H9 (cell line): ENCODE data around the gene PRRC2B. TPM values are rescaled to one million over a fixed set of nuclear protein-coding genes. Genes with fewer than 3 reads are reported as not detected.
A peak's percentile ranks its signal among the peaks of the same experiment; 100 is the strongest.

Experiments used
- DNase-seq: peaks from one replicate; pipeline ENCODE4 v3.0.0-alpha.2; 2017
- H2AFZ ChIP-seq: one replicate; pipeline ENCODE4 v1.6.1; 2013; ENCODE audit warnings: mild to moderate bottlenecking, low read length, control low read depth, moderate library complexity
- H2AK5ac ChIP-seq: 2 replicates; pipeline ENCODE4 v1.6.1; 2013; ENCODE audit warnings: low read length, control low read depth, mixed read lengths; ENCODE audit not compliant: insufficient read length
- H2BK120ac ChIP-seq: one replicate; pipeline ENCODE4 v1.6.1; 2013; ENCODE audit warnings: low read depth, mild to moderate bottlenecking, low read length, control low read depth, inconsistent platforms; ENCODE audit not compliant: poor library complexity, severe bottlenecking
- H2BK12ac ChIP-seq: 2 replicates; pipeline ENCODE4 v1.6.1; 2013; ENCODE audit warnings: low read length, control low read depth, mixed read lengths, low read depth; ENCODE audit not compliant: insufficient read length
- H2BK15ac ChIP-seq: 2 replicates; pipeline ENCODE4 v1.6.1; 2013; ENCODE audit warnings: low read depth, low read length, control low read depth
- H2BK20ac ChIP-seq: one replicate; pipeline ENCODE4 v1.6.1; 2013; ENCODE audit warnings: low read depth, mild to moderate bottlenecking, low read length, control low read depth, inconsistent platforms; ENCODE audit not compliant: poor library complexity, severe bottlenecking
- H2BK5ac ChIP-seq: 2 replicates; pipeline ENCODE4 v1.6.1; 2013; ENCODE audit warnings: low read length, control low read depth, mixed read lengths; ENCODE audit not compliant: insufficient read length
- H3K14ac ChIP-seq: 2 replicates; pipeline ENCODE4 v1.6.1; 2013; ENCODE audit warnings: low read length, control low read depth; ENCODE audit not compliant: insufficient read depth
- H3K18ac ChIP-seq: 2 replicates; pipeline ENCODE4 v1.6.1; 2013; ENCODE audit warnings: low read depth, mild to moderate bottlenecking, mixed read lengths, low read length, control low read depth; ENCODE audit not compliant: insufficient read length
- H3K23ac ChIP-seq: 2 replicates; pipeline ENCODE4 v1.6.1; 2013; ENCODE audit warnings: low read length, control low read depth, mixed read lengths, low read depth; ENCODE audit not compliant: insufficient read length
- H3K23me2 ChIP-seq: 2 replicates; pipeline ENCODE4 v1.6.1; 2013; ENCODE audit warnings: low read depth, mild to moderate bottlenecking, mixed read lengths, low read length, control low read depth; ENCODE audit not compliant: insufficient read length, poor library complexity, severe bottlenecking
- H3K27ac ChIP-seq: 2 replicates; pipeline ENCODE4 v1.5.1; 2013; ENCODE audit warnings: low read length, control low read depth, mixed read lengths, low read depth; ENCODE audit not compliant: insufficient read length
- H3K27me3 ChIP-seq: 2 replicates; pipeline ENCODE4 v1.6.1; 2013; ENCODE audit warnings: low read length, control low read depth, inconsistent platforms; ENCODE audit not compliant: insufficient read depth
- H3K4ac ChIP-seq: 2 replicates; pipeline ENCODE4 v1.6.1; 2013; ENCODE audit warnings: low read depth, mild to moderate bottlenecking, control low read depth, inconsistent platforms, low read length, moderate library complexity
- H3K4me1 ChIP-seq: 2 replicates; pipeline ENCODE4 v1.6.1; 2013; ENCODE audit warnings: low read length, control low read depth, inconsistent platforms; ENCODE audit not compliant: insufficient read depth
- H3K4me2 ChIP-seq: 2 replicates; pipeline ENCODE4 v1.6.1; 2013; ENCODE audit warnings: low read length, control low read depth, mixed read lengths; ENCODE audit not compliant: insufficient read length, insufficient read depth
- H3K56ac ChIP-seq: 2 replicates; pipeline ENCODE4 v1.6.1; 2013; ENCODE audit warnings: low read depth, mild to moderate bottlenecking, mixed read lengths, low read length, control low read depth; ENCODE audit not compliant: insufficient read length
- H3K79me1 ChIP-seq: 2 replicates; pipeline ENCODE4 v1.6.1; 2013; ENCODE audit warnings: low read depth, mild to moderate bottlenecking, moderate library complexity, low read length, control low read depth, inconsistent platforms; ENCODE audit not compliant: insufficient read depth, poor library complexity, severe bottlenecking
- H3K79me2 ChIP-seq: 2 replicates; pipeline ENCODE4 v1.6.1; 2013; ENCODE audit warnings: low read length, control low read depth, inconsistent platforms; ENCODE audit not compliant: insufficient read depth
- H3K9ac ChIP-seq: 2 replicates; pipeline ENCODE4 v1.6.1; 2013; ENCODE audit warnings: low read length, control low read depth, mixed read lengths; ENCODE audit not compliant: insufficient read length; ENCODE audit errors: extremely low read depth
- H3K9me3 ChIP-seq: one replicate; pipeline ENCODE4 v1.6.1; 2013; ENCODE audit warnings: low read depth, low read length, inconsistent platforms; ENCODE audit not compliant: control insufficient read depth
- H3T11ph ChIP-seq: one replicate; pipeline ENCODE4 v1.6.1; 2013; ENCODE audit warnings: mild to moderate bottlenecking, low read length, control low read depth, inconsistent platforms
- H4K20me1 ChIP-seq: one replicate; pipeline ENCODE4 v1.6.1; 2013; ENCODE audit not compliant: control insufficient read depth, insufficient read length, insufficient read depth
- H4K5ac ChIP-seq: 2 replicates; pipeline ENCODE4 v1.6.1; 2013; ENCODE audit warnings: low read depth, mild to moderate bottlenecking, mixed read lengths, low read length, control low read depth; ENCODE audit not compliant: insufficient read length
- H4K8ac ChIP-seq: replicated peaks from 2 replicates; pipeline ENCODE4 v1.6.1; 2013; ENCODE audit warnings: low read length, control low read depth, mixed read lengths, low read depth; ENCODE audit not compliant: insufficient read length
- H4K91ac ChIP-seq: 2 replicates; pipeline ENCODE4 v1.6.1; 2013; ENCODE audit warnings: low read depth, mild to moderate bottlenecking, moderate library complexity, mixed read lengths, low read length, control low read depth; ENCODE audit not compliant: insufficient read length
- H3K27ac Mint-ChIP-seq, 3 experiments: 2 replicates in 2 of 3; 3 replicates in 1 of 3; pipeline ENCODE4 v1.8.0; 2020 to 2021; ENCODE audit warnings: mixed read lengths in 3 of 3, mild to moderate bottlenecking in 1 of 3, moderate library complexity in 1 of 3
- H3K27me3 Mint-ChIP-seq: 2 replicates; pipeline ENCODE4 v1.8.0; 2021; ENCODE audit warnings: low read depth, mild to moderate bottlenecking, moderate library complexity, mixed read lengths
- H3K36me3 Mint-ChIP-seq, 3 experiments: 2 replicates in 2 of 3; 3 replicates in 1 of 3; pipeline ENCODE4 v1.8.0; 2020 to 2021; ENCODE audit warnings: low read depth in 3 of 3, mixed read lengths in 3 of 3; ENCODE audit not compliant: insufficient read depth in 1 of 3
- H3K4me1 Mint-ChIP-seq, 2 experiments: 2 replicates each; pipeline ENCODE4 v1.8.0; 2020; ENCODE audit warnings: mixed read lengths in 2 of 2
- H3K4me3 Mint-ChIP-seq, 2 experiments: 2 replicates in 1 of 2; 3 replicates in 1 of 2; pipeline ENCODE4 v1.8.0; 2020 to 2021; ENCODE audit warnings: mild to moderate bottlenecking in 2 of 2, mixed read lengths in 2 of 2, moderate library complexity in 1 of 2
- H3K9me3 Mint-ChIP-seq, 2 experiments: 2 replicates in 1 of 2; 3 replicates in 1 of 2; pipeline ENCODE4 v1.8.0; 2020; ENCODE audit warnings: mild to moderate bottlenecking in 2 of 2, mixed read lengths in 2 of 2, moderate library complexity in 1 of 2
- CTCF ChIP-seq: fragments of 200-600 bp; sonication (generic); conservative IDR thresholded peaks from 3 replicates; pipeline ENCODE4 v1.8.0; 2021; ENCODE audit warnings: antibody characterized with exemption, mild to moderate bottlenecking
- WGBS: extraction: QIAGEN DNeasy Blood & Tissue Kit; methylation state at CpG from one replicate; pipeline ENCODE4 v1.1.7; 2013; ENCODE audit warnings: missing lambda C conversion rate, low lambda C conversion rate, mixed read lengths; ENCODE audit not compliant: insufficient read length; ENCODE audit errors: extremely low coverage; 5-methylcytosine and 5-hydroxymethylcytosine counted together
- total RNA-seq: library from RNA; stranded (reverse); gene quantifications from 2 replicates; pipeline ENCODE4 v1.2.1, GENCODE V29; 2021

The PRRC2B gene
- total RNA-seq, 1 experiment from 2014 or later = 251 TPM

- Histone ChIP-seq H2AFZ (no peak overlapping the region), H3K18ac (no peak overlapping the region), H3K27me3 (no peaks in the 10 kb centered on the region), H3K4me2 (no peak overlapping the region), H3K79me1 (peaks cover 6% of the 10 kb centered on the region), H3K4me1 (no peaks in the 10 kb centered on the region), H3K4ac (no peak overlapping the region), H3K9me3 (no peaks in the 10 kb centered on the region), H3K79me2 (no peaks in the 10 kb centered on the region; the same call in 1 of the 2 replicates), H3K27ac (no peak overlapping the region), H4K20me1 (peaks cover 2% of the 10 kb centered on the region), H2BK12ac (no peak overlapping the region), H4K8ac (no peak overlapping the region), H2BK15ac (no peak overlapping the region), H2AK5ac (no peak overlapping the region), H3K9ac (no peak overlapping the region), H4K91ac (no peak overlapping the region), H3K56ac (no peak overlapping the region), H3K14ac (no peak overlapping the region), H2BK5ac (no peak overlapping the region), H2BK120ac (no peak overlapping the region), H2BK20ac (no peak overlapping the region), H3T11ph (no peak overlapping the region), H4K5ac (no peak overlapping the region), H3K23me2 (no peaks in the 10 kb centered on the region), H3K23ac (no peak overlapping the region)
- H3K27me3 Mint-ChIP-seq = no peaks in the 10 kb centered on the region; the same call in 1 of the 2 replicates
- WGBS = no CpG with 5 or more reads among the region's 8 CpGs
- no peaks in the 10 kb centered on the region for H3K9me3 Mint-ChIP-seq
- peak overlapping the region; percentile 30 to 87 (median 56); a peak in 5 of 7 replicates for H3K27ac Mint-ChIP-seq
- H3K4me1 Mint-ChIP-seq = peaks cover 5 to 6% of the 10 kb centered on the region in 2 experiments; a peak in 2 of 4 replicates
- no peak overlapping the region; a peak in 1 of 5 replicates for H3K4me3 Mint-ChIP-seq
- TF ChIP-seq CTCF = no peak
- peaks cover 63 to 94% (median 89%) of the 10 kb centered on the region in 3 experiments; a peak in 6 of 7 replicates for H3K36me3 Mint-ChIP-seq
- DNase-seq = no peak
These were observed 53.3 kb downstream of the PRRC2B start for GRCh38 chr9:131447148-131447547.
